Body of pancreas (tissue), 4 donors: ENCODE results near the gene ZNF629.

Experiments used
- CTCF ChIP-seq, 7 experiments: fragments of 450-650 bp in 4 of 7; fragments of 200-600 bp in 3 of 7; sonication (generic) in 3 of 7; IDR thresholded peaks; one replicate each; pipeline ENCODE4 v1.5.1; 2016 to 2019; ENCODE audit warnings: antibody characterized with exemption in 7 of 7
- POLR2A ChIP-seq, 3 donors: fragments of 450-650 bp; IDR thresholded peaks; one replicate each; pipeline ENCODE4 v1.6.1; 2016; ENCODE audit warnings: antibody characterized with exemption in 3 of 3, mild to moderate bottlenecking in 2 of 3

DNA sequence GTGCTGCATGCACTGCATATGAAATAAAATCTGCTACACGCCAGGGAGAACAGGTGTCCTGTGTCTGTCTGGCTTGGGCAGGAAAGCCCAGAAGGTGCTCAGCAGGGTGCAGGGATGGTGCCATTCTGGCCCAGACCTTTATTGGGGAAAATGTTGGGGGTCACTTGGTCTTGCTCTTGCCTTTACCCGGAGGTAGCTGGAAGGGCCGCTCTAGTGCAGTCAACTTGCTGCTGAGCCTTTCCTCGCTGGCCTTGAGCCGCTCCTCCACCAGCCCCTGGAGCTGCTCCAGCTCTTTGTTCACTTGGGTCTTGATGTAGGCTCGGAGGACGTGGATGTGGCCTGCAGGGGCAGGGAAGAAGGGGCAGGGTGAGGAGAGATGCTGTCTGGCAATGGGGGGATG, 29.7 kb downstream of the ZNF629 start:
- TF ChIP-seq POLR2A (IDR thresholded peaks at IDR 0.05) (no peak), CTCF (IDR thresholded peaks at IDR 0.05) (no peak)
